Hematopoietic multipotent progenitor cell treated with erythropoietin and hydrocortisone succinate and interleukin-3 and kit ligand, for 17 days (in vitro differentiated cells): ENCODE data around the gene NFASC.

Experiments used
- DNase-seq: peaks from one replicate; pipeline ENCODE4 v3.0.0-alpha.2; 2015; ENCODE audit warnings: low spot score

The NFASC gene

GRCh38 chr1:204859861-204860267 is 10.8 kb upstream of the NFASC start:
- DNase-seq: no peak

DNA sequence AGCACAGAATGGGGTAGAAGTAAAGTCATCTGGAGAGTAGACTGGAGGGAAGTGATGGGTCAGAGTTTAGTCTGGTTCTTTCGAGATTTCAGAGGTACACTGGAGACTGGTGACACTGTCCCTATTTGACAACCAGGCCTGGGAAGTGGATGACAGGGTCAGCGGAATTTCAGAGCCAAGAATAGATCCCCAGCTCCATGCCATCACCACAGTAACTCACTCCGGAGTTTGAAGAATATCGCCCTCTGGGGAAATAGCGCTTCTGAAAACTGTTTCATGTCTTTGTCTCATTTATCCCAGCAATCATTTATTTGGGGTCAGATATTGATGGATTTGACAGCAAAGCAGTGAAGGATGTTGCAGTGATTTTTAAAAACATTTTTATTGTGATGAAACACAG is 7.6 kb upstream of the NFASC start:
- DNase-seq: no peak

DNA sequence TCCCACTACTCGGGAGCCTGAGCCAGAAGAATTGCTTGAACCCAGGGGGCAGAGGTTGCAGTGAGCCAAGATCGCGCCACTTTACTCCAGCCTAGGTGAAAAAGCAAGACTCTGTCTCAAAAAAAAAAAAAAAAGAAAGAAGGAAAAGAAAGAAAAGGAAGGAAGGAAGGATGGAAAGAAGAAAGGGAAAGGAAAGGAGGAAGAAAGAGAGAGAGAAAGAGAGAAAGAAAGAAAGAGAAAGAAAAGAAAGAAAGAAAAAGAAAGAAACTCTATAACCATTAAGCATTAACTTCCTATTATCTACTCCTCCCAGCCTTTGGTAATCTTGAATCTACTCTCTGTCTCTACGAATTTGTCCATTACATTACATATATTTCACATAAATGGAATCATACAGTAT is 6.9 kb upstream of the NFASC start:
- no peak for DNase-seq

- no peak for DNase-seq
Measured at GRCh38 chr1:204866051-204866596, 4.5 kb upstream of the NFASC start.

GRCh38 chr1:204867203-204867602 is 3.5 kb upstream of the NFASC start:
- DNase-seq: no peak

- no peak for DNase-seq
Measured at GRCh38 chr1:204867666-204868339, 2.9 kb upstream of the NFASC start.

DNA sequence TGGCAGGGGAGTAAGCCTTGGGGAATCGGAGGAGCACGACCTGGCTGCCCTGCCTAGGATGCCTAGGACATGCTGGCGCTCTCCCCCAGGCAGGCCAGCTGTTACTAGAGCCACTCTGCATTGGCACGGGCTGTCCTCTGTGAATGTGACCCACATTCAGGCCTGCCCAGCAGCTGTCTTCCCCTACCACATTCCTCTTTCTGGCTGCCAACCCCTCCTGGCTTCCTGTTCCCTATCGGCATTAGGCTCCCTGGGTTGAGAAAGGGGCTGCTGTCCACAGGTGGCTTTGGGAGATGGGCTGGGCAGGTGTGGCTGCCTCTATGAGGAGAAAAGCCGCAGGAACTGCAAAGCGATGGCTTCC is 2.3 kb upstream of the NFASC start:
- DNase-seq: no peak

DNA sequence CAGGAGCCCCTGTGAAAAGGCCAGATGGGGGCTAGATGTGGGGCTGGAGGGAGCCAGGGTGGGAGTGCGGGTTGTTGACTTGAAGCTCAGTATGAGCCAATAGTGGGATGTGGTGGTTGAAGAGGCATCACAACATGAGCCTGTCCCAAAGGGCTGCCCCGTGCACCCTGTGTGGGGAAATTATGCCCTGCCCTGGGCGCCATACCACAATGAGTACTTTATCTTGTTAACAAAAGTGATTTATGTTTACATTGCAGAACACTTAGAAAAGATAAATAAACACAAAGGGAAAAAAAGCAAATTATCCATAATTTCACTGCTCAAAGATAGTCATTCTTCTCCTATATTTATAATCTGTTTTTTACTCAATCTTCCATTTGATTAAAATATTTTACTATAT is 1.6 kb upstream of the NFASC start:
- DNase-seq: no peak

DNA sequence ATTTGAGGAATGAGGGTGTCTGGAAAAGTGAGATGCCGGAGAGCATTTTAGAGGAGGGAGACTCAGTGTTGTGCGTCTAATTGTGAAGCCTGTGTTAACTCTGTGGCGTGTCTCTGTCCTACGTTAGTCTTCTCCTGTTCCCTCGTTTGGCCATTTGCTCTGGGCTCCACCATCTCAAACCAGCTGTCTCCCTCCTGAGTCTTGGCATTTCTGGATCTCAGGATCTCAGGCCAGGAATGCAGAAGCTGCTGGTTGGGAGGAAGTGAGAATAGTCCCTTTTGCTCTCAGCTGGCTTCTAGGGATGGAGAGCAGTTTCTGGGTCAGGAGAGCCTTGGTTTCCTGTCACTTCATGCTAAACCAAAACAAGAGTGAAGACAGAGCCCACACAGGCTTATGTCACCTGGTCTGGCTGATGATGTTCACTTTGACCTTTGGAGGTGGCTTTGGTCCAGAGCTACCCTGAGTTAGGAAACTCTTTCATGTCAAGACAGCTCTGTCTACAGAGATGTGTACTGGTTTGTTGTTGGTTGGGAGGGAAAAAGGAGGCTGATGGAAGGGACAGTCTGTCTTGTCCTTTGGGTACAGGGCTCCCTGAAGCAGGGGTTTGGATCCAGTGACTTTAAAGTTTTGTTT is 859 bp downstream of the NFASC start:
- DNase-seq: no peak

GRCh38 chr1:204872262-204872881 is 1.7 kb downstream of the NFASC start:
- DNase-seq: no peak

- no peak for DNase-seq
Measured at GRCh38 chr1:204873176-204873575, 2.5 kb downstream of the NFASC start.

DNA sequence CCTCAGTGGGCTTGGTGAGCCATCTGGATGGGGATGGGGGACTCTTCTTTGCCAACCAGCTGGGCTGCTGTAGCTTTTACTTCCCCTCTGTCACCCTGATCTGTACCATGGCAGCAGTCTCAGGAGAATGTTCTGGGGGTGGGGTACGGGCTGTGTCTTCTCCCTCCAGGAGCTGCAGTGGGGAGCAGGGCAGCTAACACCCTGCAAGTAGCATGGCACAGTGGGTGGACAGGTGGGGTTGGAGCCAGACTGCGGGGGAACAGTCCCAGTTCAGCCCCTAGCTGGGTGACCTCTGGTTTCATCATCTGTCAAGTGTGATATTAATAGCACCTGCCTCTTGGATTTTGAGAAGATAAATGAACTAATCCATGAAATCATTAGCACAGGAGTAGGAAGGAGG is 3.1 kb downstream of the NFASC start:
- DNase-seq: no peak

DNA sequence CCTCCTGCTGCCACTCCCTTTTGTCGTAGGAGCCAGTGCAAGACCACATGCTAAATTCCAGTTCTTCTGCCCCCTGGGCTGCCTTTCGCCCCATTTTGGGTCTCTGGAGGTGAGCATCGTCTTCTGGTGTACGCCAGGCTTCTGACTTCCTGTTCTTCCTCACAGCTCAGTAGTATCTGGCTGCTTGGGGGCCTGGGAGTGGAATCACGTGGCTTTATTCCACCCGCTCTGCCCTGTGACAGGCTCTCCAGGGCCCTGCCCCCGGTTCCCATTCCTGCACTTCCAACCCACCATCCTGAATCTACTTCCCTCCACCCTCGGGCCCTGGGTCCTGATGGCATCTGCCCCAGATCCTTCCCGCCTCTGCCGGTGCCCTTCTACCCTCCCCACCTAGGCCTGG is 3.6 kb downstream of the NFASC start:
- no peak for DNase-seq

DNA sequence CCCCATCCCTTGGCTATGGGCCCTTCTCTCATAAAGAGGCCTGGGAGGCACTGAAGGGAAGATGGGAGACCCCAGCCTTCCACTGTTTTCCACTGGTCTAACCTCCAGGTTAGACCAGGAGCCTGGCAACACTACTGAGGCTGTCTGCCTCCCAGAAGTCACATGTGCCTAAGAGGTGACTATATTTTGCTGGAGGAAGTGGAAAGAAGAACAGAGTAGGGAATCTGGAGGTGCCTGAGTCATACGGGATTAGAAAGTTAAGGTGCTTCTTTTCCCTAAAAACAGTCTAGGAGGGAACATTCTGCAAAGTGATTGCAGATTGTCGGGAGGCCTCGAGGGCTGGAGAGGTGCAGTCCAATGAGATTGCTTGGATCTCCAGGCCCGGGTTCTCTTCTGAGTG is 4.6 kb downstream of the NFASC start:
- no peak for DNase-seq

DNA sequence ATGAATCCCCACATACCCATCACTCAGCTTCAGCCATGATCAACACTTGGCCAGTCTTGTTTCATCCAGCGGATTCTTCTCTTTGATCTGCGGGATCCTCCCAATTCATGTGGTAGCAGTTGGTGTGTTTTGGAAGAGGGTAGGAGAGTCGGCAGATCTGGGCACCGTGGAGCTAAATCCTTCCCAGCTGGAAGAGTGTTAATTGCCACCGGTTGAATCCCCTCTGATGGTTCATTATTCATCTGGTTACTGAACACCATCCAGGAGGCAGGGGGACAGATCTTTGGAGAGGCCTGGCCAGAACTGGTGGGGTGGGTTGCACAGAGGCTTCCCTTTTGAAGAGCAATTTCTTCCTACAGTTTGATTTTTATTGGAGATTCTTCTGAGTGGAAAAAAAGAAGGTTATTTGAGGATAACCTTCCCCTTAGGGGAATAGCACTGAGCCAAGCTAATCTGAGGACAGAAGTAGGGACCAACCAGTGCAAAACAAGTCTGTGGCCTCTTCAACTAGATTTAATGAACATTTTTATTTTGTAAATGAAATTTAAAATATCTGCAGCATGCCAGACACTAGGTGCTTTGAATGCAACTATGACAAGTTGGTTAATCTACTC is 8.1 kb downstream of the NFASC start:
- no peak for DNase-seq

- no peak for DNase-seq
Measured at GRCh38 chr1:204879351-204879750, 8.7 kb downstream of the NFASC start.

DNA sequence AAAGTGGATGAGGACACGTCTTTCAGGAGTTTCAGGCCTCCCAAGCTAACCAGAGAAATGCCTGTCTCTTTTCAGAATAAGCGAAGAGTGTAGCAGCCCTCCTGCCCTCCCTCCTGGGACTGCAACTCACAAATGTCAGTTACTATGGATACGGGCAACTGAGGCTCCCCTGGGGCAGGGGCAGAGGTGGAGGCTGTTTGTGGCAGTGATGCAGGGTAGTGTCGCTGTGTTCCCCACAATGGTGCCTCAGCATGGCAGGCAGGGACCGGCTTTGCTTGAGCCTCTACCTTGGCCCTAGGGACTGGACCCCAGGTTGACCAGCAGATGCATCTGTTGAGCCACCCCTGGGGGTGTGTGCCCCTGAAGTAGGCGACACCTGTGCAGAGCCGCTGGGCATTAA is 10.2 kb downstream of the NFASC start:
- DNase-seq: no peak

DNA sequence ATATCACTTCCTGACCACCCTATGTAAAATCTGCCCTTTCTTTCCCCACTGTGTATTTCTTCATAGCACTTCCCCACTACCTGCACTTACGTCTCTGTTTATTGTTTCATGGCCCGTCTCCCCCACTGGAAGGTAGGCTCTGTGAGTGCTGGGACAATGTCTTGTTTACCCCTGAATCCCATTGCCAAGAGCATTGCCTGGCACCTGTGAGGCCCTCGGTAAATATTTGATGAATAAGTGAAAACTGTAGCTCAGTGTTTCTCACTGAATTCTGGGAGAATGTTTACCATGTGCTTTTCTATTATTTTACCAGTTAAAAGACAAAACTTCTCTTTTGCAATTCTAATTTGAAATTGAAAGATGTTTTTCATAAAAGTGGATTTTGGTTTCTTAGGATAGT is 11.8 kb downstream of the NFASC start:
- no peak for DNase-seq

DNA sequence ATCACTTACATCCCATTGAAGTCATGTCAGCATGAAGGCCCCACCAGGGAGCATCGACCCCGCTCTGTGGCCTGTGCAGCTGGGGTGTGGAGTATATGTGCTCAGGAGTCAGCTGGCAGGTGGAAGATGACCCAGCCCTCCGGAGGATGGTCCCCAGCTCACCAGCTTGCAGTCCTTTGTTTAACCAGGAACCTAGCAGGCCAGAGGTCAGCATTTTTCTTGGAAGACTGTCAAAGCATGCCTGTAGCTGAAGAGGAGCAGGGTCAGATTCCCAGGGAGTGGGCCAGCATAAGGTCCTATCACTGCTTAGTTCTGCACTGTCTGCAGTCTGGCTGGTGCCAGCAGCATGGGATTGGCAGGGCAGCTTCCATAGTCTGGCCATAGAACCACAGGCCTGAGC is 12.7 kb downstream of the NFASC start:
- DNase-seq: no peak

GRCh38 chr1:204885288-204885711 is 14.6 kb downstream of the NFASC start:
- DNase-seq: no peak

- DNase-seq: no peak
Measured at GRCh38 chr1:204885790-204886189, 15.1 kb downstream of the NFASC start.

GRCh38 chr1:204887846-204888245 is 17.2 kb downstream of the NFASC start:
- DNase-seq: no peak

DNA sequence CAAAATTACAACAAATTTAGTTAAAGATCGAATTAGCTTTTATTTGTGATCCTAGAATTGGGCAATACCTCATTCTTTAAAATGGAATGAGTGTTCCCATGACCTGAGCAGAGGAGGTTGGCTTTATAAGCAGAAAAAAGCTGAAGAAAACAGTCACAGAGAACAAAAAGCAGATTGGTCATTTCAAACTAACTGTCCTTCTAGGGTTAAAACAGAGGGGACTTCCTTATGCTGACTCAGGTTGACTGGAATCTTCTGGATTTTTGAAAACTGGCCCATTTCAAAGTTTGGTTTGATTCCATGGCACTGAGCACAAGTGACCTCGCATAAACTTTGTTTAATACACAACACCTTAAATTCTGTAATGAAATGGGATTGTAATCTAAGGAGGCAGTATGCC is 17.6 kb downstream of the NFASC start:
- DNase-seq: no peak
